MV-4-11 (cell line): ENCODE data around the gene ESYT1.

Experiments
- DNase-seq: peaks from one replicate; lab custom pipeline; 2025; lab: John Stamatoyannopoulos, UW

Gene ESYT1

GRCh38 chr12:56128670-56129205 is 671 bp downstream of the ESYT1 start:
- DNase-seq = no peak

GRCh38 chr12:56129206-56129941 is 1.3 kb downstream of the ESYT1 start:
- peak; percentile 64 for DNase-seq

GRCh38 chr12:56129942-56130495 is 2.0 kb downstream of the ESYT1 start:
- no peak for DNase-seq

GRCh38 chr12:56130876-56131275 is 2.8 kb downstream of the ESYT1 start:
- DNase-seq = no peak

GRCh38 chr12:56134897-56135296 is 6.8 kb downstream of the ESYT1 start:
- DNase-seq = no peak

GRCh38 chr12:56137853-56138571 is 9.9 kb downstream of the ESYT1 start:
- DNase-seq = no peak

- DNase-seq = peak; percentile 34
Observed at GRCh38 chr12:56141946-56142784, 14.1 kb downstream of the ESYT1 start.

GRCh38 chr12:56143217-56143616 is 15.2 kb downstream of the ESYT1 start:
- no peak for DNase-seq

GRCh38 chr12:56143870-56144269 is 15.8 kb downstream of the ESYT1 start:
- no peak for DNase-seq

- DNase-seq = no peak
Observed at GRCh38 chr12:56145217-56145616, 17.1 kb downstream of the ESYT1 start.

- no peak for DNase-seq
Observed at GRCh38 chr12:56146492-56147460, 18.7 kb downstream of the ESYT1 start.

- DNase-seq = peak; percentile 52
Observed at GRCh38 chr12:56150563-56150962, 22.5 kb downstream of the ESYT1 start.

GRCh38 chr12:56151672-56152131 is 23.6 kb downstream of the ESYT1 start:
- DNase-seq = peak; percentile 56

- DNase-seq = peak; percentile 90
Observed at GRCh38 chr12:56152132-56152755, 24.2 kb downstream of the ESYT1 start, which contains the start of gene MYL6B. Gene MYL6B, plus strand, starts transcription at chr12:56152587. Its CDS starts 1,332 bp downstream, at chr12:56153919.

- DNase-seq = no peak
Observed at GRCh38 chr12:56152756-56153677, 24.9 kb downstream of the ESYT1 start.

GRCh38 chr12:56153678-56154065 is 25.6 kb downstream of the ESYT1 start:
- DNase-seq = no peak

- DNase-seq = no peak
Observed at GRCh38 chr12:56154246-56154771, 26.2 kb downstream of the ESYT1 start.

- no peak for DNase-seq
Observed at GRCh38 chr12:56154818-56155217, 26.8 kb downstream of the ESYT1 start.
